T1000 (cell line): ENCODE data around the gene PCARE.

Experiments used
- DNase-seq: peaks from one replicate; lab custom pipeline; 2025; ENCODE audit warnings: mixed read lengths; lab: John Stamatoyannopoulos, UW

The PCARE gene

GRCh38 chr2:29035016-29035745, 39.1 kb downstream of the PCARE start:
- DNase-seq: no peak

GRCh38 chr2:29033656-29034055, 40.7 kb downstream of the PCARE start:
- DNase-seq: no peak

- DNase-seq: no peak
These were observed 41.2 kb downstream of the PCARE start for GRCh38 chr2:29033172-29033571.

GRCh38 chr2:29032189-29032588, 42.1 kb downstream of the PCARE start:
- DNase-seq: no peak

- DNase-seq: no peak
These were observed 43.3 kb downstream of the PCARE start for GRCh38 chr2:29031046-29031445.

GRCh38 chr2:29025711-29026110, 48.6 kb downstream of the PCARE start:
- DNase-seq: no peak

GRCh38 chr2:29024882-29025430, 49.4 kb downstream of the PCARE start:
- no peak for DNase-seq

GRCh38 chr2:29023188-29023587, 51.1 kb downstream of the PCARE start:
- DNase-seq: no peak

- DNase-seq: no peak
These were observed 51.6 kb downstream of the PCARE start for GRCh38 chr2:29022679-29023078.

- DNase-seq: no peak
These were observed 52.4 kb downstream of the PCARE start for GRCh38 chr2:29021886-29022285.

GRCh38 chr2:29017716-29018435, 56.4 kb downstream of the PCARE start:
- no peak for DNase-seq

GRCh38 chr2:29016504-29016903, 57.8 kb downstream of the PCARE start:
- DNase-seq: no peak

GRCh38 chr2:29015701-29016470, 58.4 kb downstream of the PCARE start:
- DNase-seq: no peak

GRCh38 chr2:29014811-29015421, 59.4 kb downstream of the PCARE start:
- no peak for DNase-seq

- no peak for DNase-seq
These were observed 60.0 kb downstream of the PCARE start for GRCh38 chr2:29014331-29014730.

GRCh38 chr2:29013057-29013780, 61.1 kb downstream of the PCARE start:
- no peak for DNase-seq

- no peak for DNase-seq
These were observed 62.1 kb downstream of the PCARE start for GRCh38 chr2:29012211-29012681.
